ENCODE measurements around the gene SYNDIG1. TPM values are rescaled to one million over a fixed set of nuclear protein-coding genes. Genes with fewer than 3 reads are reported as not detected.

SYNDIG1 gene
- total RNA-seq, 1 donor = 2.2 TPM

- TF ChIP-seq CTCF (IDR thresholded peaks at IDR 0.05; ENCODE audit: extremely low read depth, low read depth, low read length) = no peak
Measured at GRCh38 chr20:24698189-24698588, 228.8 kb downstream of the SYNDIG1 start.

GRCh38 chr20:24698706-24699206 is 229.3 kb downstream of the SYNDIG1 start:
- H3K79me2 ChIP-seq (ENCODE audit: insufficient read depth, low read length) = no peaks in the 10 kb centered on the region
- no peak for TF ChIP-seq CTCF (IDR thresholded peaks at IDR 0.05; ENCODE audit: extremely low read depth, low read depth, low read length)
- H3K36me3 ChIP-seq (ENCODE audit: insufficient read depth, low read length) = no peaks in the 10 kb centered on the region
- no peaks in the 10 kb centered on the region for H4K20me1 ChIP-seq (ENCODE audit: insufficient read depth, low read length)
- H2AFZ ChIP-seq (ENCODE audit: low read length) = no peak overlapping the region
- H3K4me1 ChIP-seq (ENCODE audit: insufficient read depth, low read length) = peaks cover 8% of the 10 kb centered on the region
- no peak overlapping the region for H3K4me2 ChIP-seq (ENCODE audit: insufficient read depth, low read length)
- no peaks in the 10 kb centered on the region for H3K27me3 ChIP-seq (ENCODE audit: insufficient read depth, low read length)
- DNase-seq (ENCODE audit: insufficient read length, low spot score, missing footprints) = peak; percentile 25
- H3K27ac ChIP-seq (ENCODE audit: low read depth, low read length) = no peak overlapping the region
- no peaks in the 10 kb centered on the region for H3K9me3 ChIP-seq (ENCODE audit: low read depth, low read length)
- no peak overlapping the region for H3K4me3 ChIP-seq (ENCODE audit: insufficient read depth, low read length)

More at GRCh38 chr20:24698189-24698588, 228.8 kb downstream of the SYNDIG1 start:
- no peak overlapping the region for H2AFZ ChIP-seq (ENCODE audit: low read length)
- H3K36me3 ChIP-seq (ENCODE audit: insufficient read depth, low read length) = no peaks in the 10 kb centered on the region
- no peaks in the 10 kb centered on the region for H4K20me1 ChIP-seq (ENCODE audit: insufficient read depth, low read length)
- H3K79me2 ChIP-seq (ENCODE audit: insufficient read depth, low read length) = no peaks in the 10 kb centered on the region
- H3K4me2 ChIP-seq (ENCODE audit: insufficient read depth, low read length) = no peak overlapping the region
- no peak for DNase-seq (ENCODE audit: insufficient read length, low spot score, missing footprints)
- no peaks in the 10 kb centered on the region for H3K27me3 ChIP-seq (ENCODE audit: insufficient read depth, low read length)
- H3K27ac ChIP-seq (ENCODE audit: low read depth, low read length) = no peak overlapping the region
- peaks cover 8% of the 10 kb centered on the region for H3K4me1 ChIP-seq (ENCODE audit: insufficient read depth, low read length)
- no peak overlapping the region for H3K4me3 ChIP-seq (ENCODE audit: insufficient read depth, low read length)
- no peaks in the 10 kb centered on the region for H3K9me3 ChIP-seq (ENCODE audit: low read depth, low read length)

- H3K4me1 ChIP-seq (ENCODE audit: insufficient read depth, low read length) = peaks cover 7% of the 10 kb centered on the region
- peak; percentile 66 for DNase-seq (ENCODE audit: insufficient read length, low spot score, missing footprints)
- TF ChIP-seq CTCF (IDR thresholded peaks at IDR 0.05; ENCODE audit: extremely low read depth, low read depth, low read length) = no peak
Measured at GRCh38 chr20:24699321-24700165, 230.1 kb downstream of the SYNDIG1 start.

GRCh38 chr20:24700166-24700860 is 230.9 kb downstream of the SYNDIG1 start:
- H3K4me1 ChIP-seq (ENCODE audit: insufficient read depth, low read length) = peaks cover under 1% of the 10 kb centered on the region
- H3K27ac ChIP-seq (ENCODE audit: low read depth, low read length) = no peak overlapping the region
- no peaks in the 10 kb centered on the region for H3K36me3 ChIP-seq (ENCODE audit: insufficient read depth, low read length)
- H3K4me2 ChIP-seq (ENCODE audit: insufficient read depth, low read length) = no peak overlapping the region
- no peaks in the 10 kb centered on the region for H3K79me2 ChIP-seq (ENCODE audit: insufficient read depth, low read length)
- no peak for DNase-seq (ENCODE audit: insufficient read length, low spot score, missing footprints)
- H3K4me3 ChIP-seq (ENCODE audit: insufficient read depth, low read length) = no peak overlapping the region
- TF ChIP-seq CTCF (IDR thresholded peaks at IDR 0.05; ENCODE audit: extremely low read depth, low read depth, low read length) = no peak
- no peaks in the 10 kb centered on the region for H4K20me1 ChIP-seq (ENCODE audit: insufficient read depth, low read length)
- H3K9me3 ChIP-seq (ENCODE audit: low read depth, low read length) = no peaks in the 10 kb centered on the region
- no peaks in the 10 kb centered on the region for H3K27me3 ChIP-seq (ENCODE audit: insufficient read depth, low read length)
- no peak overlapping the region for H2AFZ ChIP-seq (ENCODE audit: low read length)

More at GRCh38 chr20:24699321-24700165, 230.1 kb downstream of the SYNDIG1 start:
- H3K4me2 ChIP-seq (ENCODE audit: insufficient read depth, low read length) = no peak overlapping the region
- H3K36me3 ChIP-seq (ENCODE audit: insufficient read depth, low read length) = no peaks in the 10 kb centered on the region
- H3K27ac ChIP-seq (ENCODE audit: low read depth, low read length) = no peak overlapping the region
- H4K20me1 ChIP-seq (ENCODE audit: insufficient read depth, low read length) = no peaks in the 10 kb centered on the region
- no peaks in the 10 kb centered on the region for H3K27me3 ChIP-seq (ENCODE audit: insufficient read depth, low read length)
- H3K79me2 ChIP-seq (ENCODE audit: insufficient read depth, low read length) = no peaks in the 10 kb centered on the region
- H3K9me3 ChIP-seq (ENCODE audit: low read depth, low read length) = no peaks in the 10 kb centered on the region
- no peak overlapping the region for H2AFZ ChIP-seq (ENCODE audit: low read length)
- no peak overlapping the region for H3K4me3 ChIP-seq (ENCODE audit: insufficient read depth, low read length)
